Measurements from ENCODE around the gene TSPAN3.

Gene TSPAN3

GRCh38 chr15:77070495-77071304, at the start of gene TSPAN3:
Gene TSPAN3 (minus strand): TSS chr15:77071109. CDS start chr15:77070954, 155 bp downstream.
- DNase-seq = peak; percentile 90 to 94

GRCh38 chr15:77120576-77120975, 49.7 kb upstream of the TSPAN3 start:
- no peak for DNase-seq

GRCh38 chr15:77119446-77119845, 48.5 kb upstream of the TSPAN3 start:
- no peak for DNase-seq

- peak; percentile 30 to 53 for DNase-seq
Observed at GRCh38 chr15:77118882-77119321, 48.0 kb upstream of the TSPAN3 start.

- DNase-seq = no peak
Observed at GRCh38 chr15:77115179-77115578, 44.3 kb upstream of the TSPAN3 start.

- no peak for DNase-seq
Observed at GRCh38 chr15:77112838-77113504, 42.1 kb upstream of the TSPAN3 start.

- DNase-seq = no peak
Observed at GRCh38 chr15:77111789-77112188, 40.9 kb upstream of the TSPAN3 start.

GRCh38 chr15:77107531-77108355, 36.8 kb upstream of the TSPAN3 start:
- peak; percentile 36 to 58 for DNase-seq

GRCh38 chr15:77107068-77107467, 36.2 kb upstream of the TSPAN3 start:
- DNase-seq = no peak

GRCh38 chr15:77104155-77104554, 33.2 kb upstream of the TSPAN3 start:
- DNase-seq = no peak

- DNase-seq = no peak
Observed at GRCh38 chr15:77099741-77100463, 29.0 kb upstream of the TSPAN3 start.

- no peak for DNase-seq
Observed at GRCh38 chr15:77098572-77098971, 27.7 kb upstream of the TSPAN3 start.

GRCh38 chr15:77097921-77098320, 27.0 kb upstream of the TSPAN3 start:
- no peak for DNase-seq

- no peak for DNase-seq
Observed at GRCh38 chr15:77097248-77097721, 26.4 kb upstream of the TSPAN3 start.

GRCh38 chr15:77096541-77096940, 25.6 kb upstream of the TSPAN3 start:
- DNase-seq = no peak

GRCh38 chr15:77096138-77096537, 25.2 kb upstream of the TSPAN3 start:
- no peak for DNase-seq

GRCh38 chr15:77094397-77095030, 23.6 kb upstream of the TSPAN3 start:
- DNase-seq = no peak

GRCh38 chr15:77093436-77093835, 22.5 kb upstream of the TSPAN3 start:
- no peak for DNase-seq

GRCh38 chr15:77091097-77091496, 20.2 kb upstream of the TSPAN3 start:
- DNase-seq = no peak

GRCh38 chr15:77087213-77087612, 16.3 kb upstream of the TSPAN3 start:
- DNase-seq = no peak

GRCh38 chr15:77085297-77085696, 14.4 kb upstream of the TSPAN3 start:
- DNase-seq = no peak

- no peak for DNase-seq
Observed at GRCh38 chr15:77084436-77084835, 13.5 kb upstream of the TSPAN3 start.
